ENCODE measurements around the gene ARHGAP8. TPM values are rescaled to one million over a fixed set of nuclear protein-coding genes. Genes with fewer than 3 reads are reported as not detected.

The ARHGAP8 gene
- total and polyA plus RNA-seq, 2 of the 13 experiments (the other 11 are each of a cell fraction or from before 2014, with no cell fraction given), result 0.07 TPM; not detected in 1

GRCh38 chr22:44721213-44721612 is 31.2 kb upstream of the ARHGAP8 start:
- H3K27me3 ChIP-seq (ENCODE audit: control insufficient read depth in 1 of 2, insufficient read depth in 2 of 2, low read length in 2 of 2), result no peaks in the 10 kb centered on the region
- ATAC-seq (no peak), DNase-seq (ENCODE audit: low spot score) (no peak), FAIRE-seq (no peak)
- H3K4me2 ChIP-seq (ENCODE audit: low read depth, low read length), result no peak overlapping the region
- intact Hi-C loops (cut with micrococcal nuclease; ENCODE audit: unreplicated experiment), result no loop called here
- H3K4me3 ChIP-seq (replicated peaks in 1 of 3; ENCODE audit: insufficient read depth in 1 of 3, low read depth in 2 of 3, low read length in 3 of 3), result no peak overlapping the region
- peaks cover 9% of the 10 kb centered on the region; the same call in 1 of the 2 replicates for H3K4me1 ChIP-seq (ENCODE audit: insufficient read depth, low read length)
- 98% methylated on average over 7 of the region's 7 CpGs for WGBS (ENCODE audit: low lambda C conversion rate)
- no peaks in the 10 kb centered on the region for H3K79me2 ChIP-seq (ENCODE audit: insufficient read depth, low read length)
- BruUV-seq (replicated peaks), result TSS peak; percentile 12
- H3K9me3 ChIP-seq (ENCODE audit: low read length), result no peaks in the 10 kb centered on the region
- ChIA-PET POLR2A (no interaction called here), CTCF (ENCODE audit: low intra/inter-chr PET ratio, low total read pairs) (no interaction called here)
- no peak overlapping the region for H3K9ac ChIP-seq (ENCODE audit: insufficient read depth, low read depth, low read length)
- no peaks in the 10 kb centered on the region for H4K20me1 ChIP-seq (ENCODE audit: insufficient read depth, low read length)
- in situ Hi-C loops (cut with HindIII; ENCODE audit: extremely low pct_ligation_motif_present, low pct_unique_long_range_greater_than_20kb), result no loop called here
- TF ChIP-seq HNRNPL (IDR thresholded peaks at IDR 0.05; ENCODE audit: low read depth, low read length), result no peak
- no peak for TF ChIP-seq ETS1 (CRISPR knock-in tag; IDR thresholded peaks at IDR 0.05)
- no peak for TF ChIP-seq ZNF780A (CRISPR knock-in tag; IDR thresholded peaks at IDR 0.05)
- no peak for TF ChIP-seq ZNF282 (IDR thresholded peaks at IDR 0.05; ENCODE audit: partially characterized antibody)
- H3K27ac ChIP-seq (ENCODE audit: extremely low read length, insufficient read depth, low read length), result no peak overlapping the region
- no peak overlapping the region for H2AFZ ChIP-seq (ENCODE audit: low read length)
- peaks cover 11 to 40% of the 10 kb centered on the region in 2 experiments; a peak in 4 of 5 replicates for H3K36me3 ChIP-seq (replicated peaks in 1 of 2; ENCODE audit: control insufficient read depth in 1 of 2, insufficient read depth in 2 of 2, low read length in 2 of 2)

DNA sequence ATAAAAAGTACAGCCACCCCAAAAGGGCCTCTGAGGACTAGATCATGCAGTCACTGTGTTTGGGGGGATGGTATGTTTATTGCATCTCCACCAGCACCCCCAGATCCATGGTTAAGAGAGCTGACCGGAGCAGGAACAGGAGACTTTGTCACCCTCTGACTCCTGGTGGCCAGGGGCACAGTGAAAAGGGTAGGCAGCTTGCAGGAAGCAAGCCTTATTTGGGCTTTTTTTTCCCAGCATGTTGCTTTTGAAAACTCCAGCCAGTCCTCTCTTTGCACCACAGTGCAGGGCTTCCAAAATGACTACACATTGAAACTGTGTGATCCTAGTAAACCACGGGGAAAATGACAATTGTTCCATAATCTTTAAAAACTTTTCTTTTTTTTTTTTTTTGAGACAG is 29.8 kb upstream of the ARHGAP8 start:
- DNase-seq (ENCODE audit: low spot score) (no peak), ATAC-seq (no peak), FAIRE-seq (no peak)
- intact Hi-C loops (cut with micrococcal nuclease; ENCODE audit: unreplicated experiment) (no loop called here), in situ Hi-C loops (cut with HindIII; ENCODE audit: extremely low pct_ligation_motif_present, low pct_unique_long_range_greater_than_20kb) (no loop called here)
- Histone ChIP-seq H3K4me1 (ENCODE audit: insufficient read depth, low read length) (peaks cover 9% of the 10 kb centered on the region; the same call in 1 of the 2 replicates), H3K27me3 (ENCODE audit: control insufficient read depth in 1 of 2, insufficient read depth in 2 of 2, low read length in 2 of 2) (no peaks in the 10 kb centered on the region), H3K9ac (ENCODE audit: insufficient read depth, low read depth, low read length) (no peak overlapping the region), H3K4me2 (ENCODE audit: low read depth, low read length) (no peak overlapping the region), H3K79me2 (ENCODE audit: insufficient read depth, low read length) (no peaks in the 10 kb centered on the region), H3K27ac (ENCODE audit: extremely low read length, insufficient read depth, low read length) (no peak overlapping the region), H4K20me1 (ENCODE audit: insufficient read depth, low read length) (no peaks in the 10 kb centered on the region), H2AFZ (ENCODE audit: low read length) (no peak overlapping the region), H3K9me3 (ENCODE audit: low read length) (no peaks in the 10 kb centered on the region), H3K4me3 (replicated peaks in 1 of 3; ENCODE audit: insufficient read depth in 1 of 3, low read depth in 2 of 3, low read length in 3 of 3) (no peak overlapping the region), H3K36me3 (replicated peaks in 1 of 2; ENCODE audit: control insufficient read depth in 1 of 2, insufficient read depth in 2 of 2, low read length in 2 of 2) (peaks cover 14 to 35% of the 10 kb centered on the region in 2 experiments; a peak in 4 of 5 replicates)
- ChIA-PET POLR2A (no interaction called here), CTCF (ENCODE audit: low intra/inter-chr PET ratio, low total read pairs) (no interaction called here)
- BruUV-seq (replicated peaks), result no TSS peak
- TF ChIP-seq CERS6 (CRISPR knock-in tag; IDR thresholded peaks at IDR 0.05) (no peak), SRF (IDR thresholded peaks at IDR 0.05; ENCODE audit: low read depth, low read length) (peak; percentile 72)
- 90% methylated on average over 2 of the region's 2 CpGs for WGBS (ENCODE audit: low lambda C conversion rate)
